Loucy (cell line): ENCODE measurements around the gene GPC3.

ENCODE experiments used
- H2AFZ ChIP-seq: fragments of 200-600 bp; sonication (generic); 2 replicates; pipeline ENCODE4 v1.6.0; 2016; ENCODE audit warnings: antibody characterized with exemption, mild to moderate bottlenecking, low read length, moderate library complexity
- H3F3A ChIP-seq: fragments of 200-600 bp; 2 replicates; pipeline ENCODE4 v1.6.0; 2016; ENCODE audit warnings: antibody characterized with exemption, low read depth, mild to moderate bottlenecking
- H3K27me3 ChIP-seq: fragments of 200-600 bp; sonication (generic); 2 replicates; pipeline ENCODE4 v1.6.1; 2014; ENCODE audit warnings: low read length, mild to moderate bottlenecking; ENCODE audit not compliant: insufficient read depth, poor library complexity, severe bottlenecking
- H3K36me3 ChIP-seq: fragments of 200-600 bp; sonication (generic); 2 replicates; pipeline ENCODE4 v1.6.1; 2016; ENCODE audit warnings: low read length; ENCODE audit not compliant: insufficient read depth
- H3K4me1 ChIP-seq: fragments of 200-600 bp; sonication (generic); 2 replicates; pipeline ENCODE4 v1.5.1; 2014; ENCODE audit warnings: low read length, mild to moderate bottlenecking; ENCODE audit not compliant: insufficient read depth, poor library complexity, severe bottlenecking
- H3K4me2 ChIP-seq: fragments of 200-600 bp; sonication (generic); 2 replicates; pipeline ENCODE4 v1.6.0; 2014; ENCODE audit warnings: antibody characterized with exemption, low read length, low read depth, mild to moderate bottlenecking; ENCODE audit not compliant: poor library complexity, severe bottlenecking
- H3K4me3 ChIP-seq: fragments of 200-600 bp; sonication (generic); 2 replicates; pipeline ENCODE4 v1.5.1; 2014; ENCODE audit warnings: low read length, mild to moderate bottlenecking, mixed read lengths; ENCODE audit not compliant: poor library complexity, severe bottlenecking
- H3K79me2 ChIP-seq: fragments of 200-600 bp; sonication (generic); 2 replicates; pipeline ENCODE4 v1.6.1; 2014; ENCODE audit warnings: low read length; ENCODE audit not compliant: insufficient read depth
- H3K9ac ChIP-seq: fragments of 200-600 bp; sonication (generic); 2 replicates; pipeline ENCODE4 v1.6.0; 2014; ENCODE audit warnings: mild to moderate bottlenecking, low read depth, low read length, moderate library complexity; ENCODE audit not compliant: poor library complexity, severe bottlenecking
- H3K9me2 ChIP-seq: fragments of 200-600 bp; sonication (generic); replicated peaks from 2 replicates; pipeline ENCODE4 v1.6.1; 2016; ENCODE audit warnings: low read depth, low read length, mixed read lengths
- H3K9me3 ChIP-seq: fragments of 200-600 bp; sonication (generic); 2 replicates; pipeline ENCODE4 v1.6.1; 2014; ENCODE audit warnings: mild to moderate bottlenecking, antibody characterized with exemption, low read length, low read depth; ENCODE audit not compliant: insufficient read depth
- H4K20me1 ChIP-seq: fragments of 200-600 bp; sonication (generic); 2 replicates; pipeline ENCODE4 v1.6.0; 2014; ENCODE audit warnings: antibody characterized with exemption, low read length, mild to moderate bottlenecking; ENCODE audit not compliant: insufficient read depth, poor library complexity, severe bottlenecking
- CTCF ChIP-seq: fragments of 200-600 bp; sonication (generic); conservative IDR thresholded peaks from 2 replicates; pipeline ENCODE4 v1.5.1; 2014; ENCODE audit warnings: mild to moderate bottlenecking, antibody characterized with exemption, low read length
- EZH2phosphoT487 ChIP-seq: fragments of 200-600 bp; IDR thresholded peaks from 2 replicates; pipeline ENCODE4 v1.6.1; 2018; ENCODE audit warnings: antibody characterized with exemption, mild to moderate bottlenecking, moderate library complexity, borderline replicate concordance

GPC3 gene

DNA sequence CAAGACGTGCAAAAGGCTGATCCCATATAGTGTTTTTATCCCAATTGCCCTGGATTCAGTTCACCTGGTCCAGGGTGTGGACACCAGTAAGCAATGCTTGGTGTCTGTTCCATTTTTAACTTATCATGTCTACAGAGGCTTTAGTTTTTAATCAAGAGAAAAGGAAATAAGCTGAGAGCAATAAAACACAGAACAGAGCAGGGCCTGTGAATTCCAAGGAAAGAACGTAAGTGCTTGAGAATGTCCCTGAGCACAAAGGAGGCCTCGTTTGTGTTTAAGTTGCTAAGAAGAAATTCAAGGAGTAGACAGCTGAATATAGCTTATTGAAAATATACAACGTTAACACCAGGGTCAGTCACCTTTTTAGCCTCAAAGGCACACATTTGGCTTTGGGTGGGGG, 191.3 kb downstream of the GPC3 start:
- H3K79me2 ChIP-seq, result no peaks in the 10 kb centered on the region
- H3K36me3 ChIP-seq, result no peaks in the 10 kb centered on the region
- no peaks in the 10 kb centered on the region for H3K4me1 ChIP-seq
- no peaks in the 10 kb centered on the region for H3K9me3 ChIP-seq
- TF ChIP-seq CTCF, result no peak
- TF ChIP-seq EZH2phosphoT487, result no peak
- no peaks in the 10 kb centered on the region for H3K27me3 ChIP-seq
- H3K9ac ChIP-seq, result no peak overlapping the region
- no peak overlapping the region for H2AFZ ChIP-seq
- no peak overlapping the region for H3K4me3 ChIP-seq
- H3F3A ChIP-seq, result no peaks in the 10 kb centered on the region
- no peaks in the 10 kb centered on the region for H4K20me1 ChIP-seq
- no peaks in the 10 kb centered on the region for H3K9me2 ChIP-seq
- no peak overlapping the region for H3K4me2 ChIP-seq

- no peak overlapping the region for H3K9ac ChIP-seq
- no peaks in the 10 kb centered on the region for H3F3A ChIP-seq
- no peak overlapping the region for H2AFZ ChIP-seq
- H3K79me2 ChIP-seq, result no peaks in the 10 kb centered on the region
- TF ChIP-seq CTCF (no peak), EZH2phosphoT487 (no peak)
- H3K36me3 ChIP-seq, result no peaks in the 10 kb centered on the region
- no peak overlapping the region for H3K4me2 ChIP-seq
- H4K20me1 ChIP-seq, result no peaks in the 10 kb centered on the region
- H3K4me1 ChIP-seq, result no peaks in the 10 kb centered on the region
- no peaks in the 10 kb centered on the region for H3K9me2 ChIP-seq
- no peaks in the 10 kb centered on the region for H3K9me3 ChIP-seq
- H3K4me3 ChIP-seq, result no peak overlapping the region
- no peaks in the 10 kb centered on the region for H3K27me3 ChIP-seq
Measured at GRCh38 chrX:133793626-133794025, 191.8 kb downstream of the GPC3 start.

DNA sequence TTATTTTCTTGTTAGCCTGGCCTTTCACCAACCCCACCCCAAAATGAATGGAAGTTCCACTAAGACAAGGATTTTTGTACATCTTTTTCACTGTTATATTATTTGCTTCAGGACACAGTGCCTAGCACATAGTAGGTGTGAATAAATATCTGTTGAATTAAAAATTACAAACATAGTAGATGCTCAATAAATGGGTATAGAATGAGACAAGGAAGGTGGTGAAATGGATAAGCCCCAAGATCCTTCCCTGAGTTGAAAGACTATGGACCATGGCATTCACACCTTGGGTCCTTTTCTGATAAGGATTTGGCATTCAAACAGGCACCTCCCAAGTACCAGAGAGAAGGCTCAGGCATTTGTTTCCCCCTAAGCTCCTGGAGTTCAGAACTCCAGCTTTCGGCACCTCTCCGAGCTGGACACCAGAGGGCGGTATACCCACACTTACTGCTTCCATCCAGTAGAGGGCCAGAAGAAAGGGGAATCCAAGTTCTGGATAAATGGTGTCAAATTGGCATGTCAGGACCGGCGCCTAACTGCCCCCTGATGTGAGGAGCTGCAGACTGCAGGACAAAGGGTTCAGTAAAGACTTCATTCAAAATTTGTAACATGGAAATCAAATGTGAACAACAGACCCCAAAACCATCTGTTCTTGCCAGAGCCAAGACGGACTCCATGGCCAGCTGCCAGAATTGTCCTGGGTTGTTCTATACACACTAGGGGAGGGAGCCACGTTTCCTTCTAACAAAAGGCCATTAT, 193.0 kb downstream of the GPC3 start:
- Histone ChIP-seq H3K36me3 (no peaks in the 10 kb centered on the region), H2AFZ (no peak overlapping the region), H3K27me3 (no peaks in the 10 kb centered on the region), H3K4me1 (no peaks in the 10 kb centered on the region), H4K20me1 (no peaks in the 10 kb centered on the region), H3K79me2 (no peaks in the 10 kb centered on the region), H3F3A (no peaks in the 10 kb centered on the region), H3K9me3 (no peaks in the 10 kb centered on the region), H3K9ac (no peak overlapping the region), H3K4me2 (no peak overlapping the region), H3K9me2 (no peaks in the 10 kb centered on the region), H3K4me3 (no peak overlapping the region)
- no peak for TF ChIP-seq EZH2phosphoT487
- peak; percentile 90 for TF ChIP-seq CTCF
